Measurements from ENCODE around the gene TMEM26.
"Not testable (repeated sequence)": the region's sequence is repeated elsewhere in the genome, so short reads cannot be mapped to it uniquely, and the experiment has no call there.

- TF ChIP-seq, protein P1, sequence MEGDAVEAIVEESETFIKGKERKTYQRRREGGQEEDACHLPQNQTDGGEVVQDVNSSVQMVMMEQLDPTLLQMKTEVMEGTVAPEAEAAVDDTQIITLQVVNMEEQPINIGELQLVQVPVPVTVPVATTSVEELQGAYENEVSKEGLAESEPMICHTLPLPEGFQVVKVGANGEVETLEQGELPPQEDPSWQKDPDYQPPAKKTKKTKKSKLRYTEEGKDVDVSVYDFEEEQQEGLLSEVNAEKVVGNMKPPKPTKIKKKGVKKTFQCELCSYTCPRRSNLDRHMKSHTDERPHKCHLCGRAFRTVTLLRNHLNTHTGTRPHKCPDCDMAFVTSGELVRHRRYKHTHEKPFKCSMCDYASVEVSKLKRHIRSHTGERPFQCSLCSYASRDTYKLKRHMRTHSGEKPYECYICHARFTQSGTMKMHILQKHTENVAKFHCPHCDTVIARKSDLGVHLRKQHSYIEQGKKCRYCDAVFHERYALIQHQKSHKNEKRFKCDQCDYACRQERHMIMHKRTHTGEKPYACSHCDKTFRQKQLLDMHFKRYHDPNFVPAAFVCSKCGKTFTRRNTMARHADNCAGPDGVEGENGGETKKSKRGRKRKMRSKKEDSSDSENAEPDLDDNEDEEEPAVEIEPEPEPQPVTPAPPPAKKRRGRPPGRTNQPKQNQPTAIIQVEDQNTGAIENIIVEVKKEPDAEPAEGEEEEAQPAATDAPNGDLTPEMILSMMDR (IDR thresholded peaks at IDR 0.05; ENCODE audit: control extremely low read depth in 1 of 3, insufficient read depth in 1 of 3, low read depth in 1 of 3, low read length in 3 of 3) = not testable (repeated sequence)
- not testable (repeated sequence) for TF ChIP-seq POLR2A (IDR thresholded peaks at IDR 0.05; ENCODE audit: control extremely low read depth in 1 of 2, low read depth in 2 of 2, low read length in 2 of 2); RXRA (IDR thresholded peaks at IDR 0.05; ENCODE audit: insufficient read depth, low read depth, low read length)
These were observed 72.0 kb downstream of the TMEM26 start for GRCh38 chr10:61381153-61381552.
